Trophoblast cell (in vitro differentiated cells and primary cell): ENCODE results near the gene FTSJ3.
A peak's percentile ranks its signal among the peaks of the same experiment; 100 is the strongest.
"Not testable (repeated sequence)": the region's sequence is repeated elsewhere in the genome, so short reads cannot be mapped to it uniquely, and the experiment has no call there.

ENCODE experiments used
- DNase-seq, 2 donors: peaks; one replicate each; pipeline ENCODE4 v3.0.0-alpha.2; 2016
- H2AFZ ChIP-seq: 2 replicates; pipeline ENCODE4 v1.6.1; 2013; ENCODE audit warnings: low read length, moderate library complexity, mild to moderate bottlenecking; ENCODE audit not compliant: insufficient read depth, poor library complexity
- H2AK5ac ChIP-seq: 2 replicates; pipeline ENCODE4 v1.6.1; 2013; ENCODE audit warnings: mild to moderate bottlenecking, low read length
- H2BK120ac ChIP-seq: 2 replicates; pipeline ENCODE4 v1.6.1; 2013; ENCODE audit warnings: low read length, mild to moderate bottlenecking, moderate library complexity; ENCODE audit not compliant: insufficient read depth, poor library complexity
- H2BK12ac ChIP-seq: 2 replicates; pipeline ENCODE4 v1.6.1; 2013; ENCODE audit warnings: mild to moderate bottlenecking, low read length, moderate library complexity
- H2BK5ac ChIP-seq: 2 replicates; pipeline ENCODE4 v1.6.1; 2013; ENCODE audit warnings: low read length, low read depth, moderate library complexity, mild to moderate bottlenecking; ENCODE audit not compliant: poor library complexity
- H3K14ac ChIP-seq: 2 replicates; pipeline ENCODE4 v1.6.1; 2013; ENCODE audit warnings: mild to moderate bottlenecking, low read length
- H3K18ac ChIP-seq: 2 replicates; pipeline ENCODE4 v1.6.1; 2013; ENCODE audit warnings: mild to moderate bottlenecking, low read length
- H3K23ac ChIP-seq: 2 replicates; pipeline ENCODE4 v1.6.1; 2013; ENCODE audit warnings: low read length
- H3K27ac ChIP-seq: 2 replicates; pipeline ENCODE4 v1.5.1; 2013; ENCODE audit warnings: low read depth, mild to moderate bottlenecking, inconsistent platforms, low read length, moderate library complexity
- H3K27me3 ChIP-seq: 2 replicates; pipeline ENCODE4 v1.6.1; 2013; ENCODE audit warnings: inconsistent platforms, mild to moderate bottlenecking, low read length, moderate library complexity; ENCODE audit not compliant: insufficient read depth
- H3K36me3 ChIP-seq, 2 experiments: 1 replicate in 1 of 2; 2 replicates in 1 of 2; pipeline ENCODE4 v1.6.1; 2013; ENCODE audit warnings: low read length in 2 of 2, mild to moderate bottlenecking in 2 of 2, moderate library complexity in 1 of 2; ENCODE audit not compliant: insufficient read depth in 2 of 2, control insufficient read depth in 1 of 2
- H3K4ac ChIP-seq: 2 replicates; pipeline ENCODE4 v1.6.1; 2013; ENCODE audit warnings: low read depth, mild to moderate bottlenecking, low read length, moderate library complexity
- H3K4me1 ChIP-seq, 2 experiments: 1 replicate in 1 of 2; 2 replicates in 1 of 2; pipeline ENCODE4 v1.6.1; 2013; ENCODE audit warnings: low read length in 2 of 2, mild to moderate bottlenecking in 2 of 2, moderate library complexity in 1 of 2; ENCODE audit not compliant: insufficient read depth in 2 of 2, control insufficient read depth in 1 of 2
- H3K4me2 ChIP-seq: 2 replicates; pipeline ENCODE4 v1.6.1; 2013; ENCODE audit warnings: inconsistent platforms, mild to moderate bottlenecking, low read length, moderate library complexity
- H3K4me3 ChIP-seq: 2 replicates; pipeline ENCODE4 v1.5.1; 2013; ENCODE audit warnings: mild to moderate bottlenecking, low read depth, low read length, inconsistent platforms
- H3K79me1 ChIP-seq: one replicate; pipeline ENCODE4 v1.6.1; 2013; ENCODE audit warnings: low read length
- H3K79me2 ChIP-seq: 2 replicates; pipeline ENCODE4 v1.6.1; 2013; ENCODE audit warnings: low read length, mild to moderate bottlenecking; ENCODE audit not compliant: control insufficient read depth, insufficient read depth, poor library complexity
- H3K9ac ChIP-seq: 2 replicates; pipeline ENCODE4 v1.6.1; 2013; ENCODE audit warnings: mild to moderate bottlenecking, low read length
- H3K9me3 ChIP-seq: 2 replicates; pipeline ENCODE4 v1.6.1; 2013; ENCODE audit warnings: low read depth, mild to moderate bottlenecking, control low read depth, inconsistent platforms, low read length; ENCODE audit not compliant: insufficient read depth
- H4K12ac ChIP-seq: 2 replicates; pipeline ENCODE4 v1.6.1; 2013; ENCODE audit warnings: low read depth, mild to moderate bottlenecking, low read length, moderate library complexity
- H4K8ac ChIP-seq: 2 replicates; pipeline ENCODE4 v1.6.1; 2013; ENCODE audit warnings: low read depth, mild to moderate bottlenecking, low read length, moderate library complexity
- H4K91ac ChIP-seq: one replicate; pipeline ENCODE4 v1.6.1; 2013; ENCODE audit warnings: low read depth, mild to moderate bottlenecking, low read length, moderate library complexity
- WGBS: extraction: QIAGEN DNeasy Blood & Tissue Kit; methylation state at CpG from one replicate; pipeline ENCODE4 v1.1.7; 2013; ENCODE audit warnings: missing lambda C conversion rate; ENCODE audit not compliant: insufficient read length, insufficient coverage; ENCODE audit errors: extremely low coverage; 5-methylcytosine and 5-hydroxymethylcytosine counted together

FTSJ3 gene

GRCh38 chr17:63800783-63801182 is 26.7 kb downstream of the FTSJ3 start:
- WGBS = no CpG with 5 or more reads among the region's 1 CpG
- no peak overlapping the region for H3K4me3 ChIP-seq
- no peak for DNase-seq
- no peak overlapping the region for H4K91ac ChIP-seq
- H3K4me1 ChIP-seq = no peaks in the 10 kb centered on the region
- no peak overlapping the region for H2BK12ac ChIP-seq
- H3K9ac ChIP-seq = no peak overlapping the region
- H3K23ac ChIP-seq = no peak overlapping the region
- no peak overlapping the region for H3K18ac ChIP-seq
- no peaks in the 10 kb centered on the region for H3K79me2 ChIP-seq
- H3K27me3 ChIP-seq = no peaks in the 10 kb centered on the region
- no peaks in the 10 kb centered on the region for H3K79me1 ChIP-seq
- H3K14ac ChIP-seq = no peak overlapping the region
- no peak overlapping the region for H4K12ac ChIP-seq
- H3K36me3 ChIP-seq = peaks cover 29 to 46% of the 10 kb centered on the region in 2 experiments
- H4K8ac ChIP-seq = no peak overlapping the region
- H2AK5ac ChIP-seq = no peak overlapping the region
- no peak overlapping the region for H2BK5ac ChIP-seq
- no peak overlapping the region for H3K4me2 ChIP-seq
- no peak overlapping the region for H2AFZ ChIP-seq
- H3K9me3 ChIP-seq = no peaks in the 10 kb centered on the region
- H3K27ac ChIP-seq = no peak overlapping the region
- no peak overlapping the region for H3K4ac ChIP-seq
- no peak overlapping the region for H2BK120ac ChIP-seq

- no peak overlapping the region for H3K4me3 ChIP-seq
- H2BK5ac ChIP-seq = no peak overlapping the region
- no peak overlapping the region for H3K18ac ChIP-seq
- no peak overlapping the region for H3K27ac ChIP-seq
- no peak overlapping the region for H2AK5ac ChIP-seq
- no peak overlapping the region for H4K91ac ChIP-seq
- H3K4me1 ChIP-seq = no peaks in the 10 kb centered on the region
- H3K9me3 ChIP-seq = no peaks in the 10 kb centered on the region
- H3K4ac ChIP-seq = no peak overlapping the region
- H3K27me3 ChIP-seq = no peaks in the 10 kb centered on the region
- no peak overlapping the region for H2BK120ac ChIP-seq
- H3K79me1 ChIP-seq = no peaks in the 10 kb centered on the region
- DNase-seq = no peak
- WGBS = no CpG with 5 or more reads among the region's 3 CpGs
- no peak overlapping the region for H3K23ac ChIP-seq
- no peak overlapping the region for H4K12ac ChIP-seq
- H3K4me2 ChIP-seq = no peak overlapping the region
- no peak overlapping the region for H3K9ac ChIP-seq
- H4K8ac ChIP-seq = no peak overlapping the region
- H3K36me3 ChIP-seq = peaks cover 34 to 53% of the 10 kb centered on the region in 2 experiments
- no peaks in the 10 kb centered on the region for H3K79me2 ChIP-seq
- no peak overlapping the region for H3K14ac ChIP-seq
- no peak overlapping the region for H2AFZ ChIP-seq
- no peak overlapping the region for H2BK12ac ChIP-seq
Observed at GRCh38 chr17:63798572-63799106, 28.8 kb downstream of the FTSJ3 start.

- not testable (repeated sequence) for H3K9me3 ChIP-seq, H3K18ac ChIP-seq, H2AK5ac ChIP-seq, H3K9ac ChIP-seq, H2BK5ac ChIP-seq, H4K91ac ChIP-seq, H4K12ac ChIP-seq, H2BK12ac ChIP-seq, H4K8ac ChIP-seq, H3K4ac ChIP-seq, H3K27me3 ChIP-seq, H3K4me3 ChIP-seq, H3K79me1 ChIP-seq, H3K4me2 ChIP-seq, H2BK120ac ChIP-seq, H3K79me2 ChIP-seq, H3K14ac ChIP-seq, H3K27ac ChIP-seq, H2AFZ ChIP-seq, DNase-seq, H3K23ac ChIP-seq, H3K4me1 ChIP-seq
- peaks cover 32 to 51% of the 10 kb centered on the region in 2 experiments for H3K36me3 ChIP-seq
- no CpG with 5 or more reads among the region's 10 CpGs for WGBS
Observed at GRCh38 chr17:63796375-63796774, 31.1 kb downstream of the FTSJ3 start.

GRCh38 chr17:63792055-63792729 is 35.3 kb downstream of the FTSJ3 start:
- Histone ChIP-seq H2BK5ac (no peak overlapping the region), H3K9me3 (no peaks in the 10 kb centered on the region), H3K14ac (no peak overlapping the region), H3K27me3 (no peaks in the 10 kb centered on the region), H4K91ac (no peak overlapping the region), H2AFZ (no peak overlapping the region), H3K18ac (no peak overlapping the region), H3K23ac (no peak overlapping the region), H4K12ac (no peak overlapping the region), H3K4me2 (no peak overlapping the region), H2AK5ac (no peak overlapping the region), H3K9ac (no peak overlapping the region), H3K79me2 (no peaks in the 10 kb centered on the region), H3K4me3 (no peak overlapping the region), H2BK120ac (no peak overlapping the region), H3K4ac (no peak overlapping the region), H4K8ac (no peak overlapping the region), H3K79me1 (no peaks in the 10 kb centered on the region), H3K36me3 (peaks cover 54 to 59% of the 10 kb centered on the region in 2 experiments), H2BK12ac (no peak overlapping the region), H3K27ac (no peak overlapping the region), H3K4me1 (no peaks in the 10 kb centered on the region)
- WGBS = no CpG with 5 or more reads among the region's 3 CpGs
- peak in 1 of 2 donors; percentile 21 for DNase-seq
